Activated CD4-positive, alpha-beta T cell treated with anti-CD3 and anti-CD28 coated beads, Interleukin-2, amount 10 ng/mL, durations not matched to agents 24 days and 14 days (primary cell): ENCODE measurements around the gene GRAMD1B. TPM values are rescaled to one million over a fixed set of nuclear protein-coding genes. Genes with fewer than 3 reads are reported as not detected.
A peak's percentile ranks its signal among the peaks of the same experiment; 100 is the strongest.

Experiments
- DNase-seq: peaks from one replicate; pipeline ENCODE4 v3.0.0; 2022
- H3K27ac Mint-ChIP-seq: one replicate; pipeline ENCODE4 v1.8.0; 2022; ENCODE audit warnings: mild to moderate bottlenecking, mixed read lengths
- H3K27me3 Mint-ChIP-seq: one replicate; pipeline ENCODE4 v1.8.0; 2022; ENCODE audit warnings: mixed read lengths
- H3K36me3 Mint-ChIP-seq: one replicate; pipeline ENCODE4 v1.8.0; 2022; ENCODE audit warnings: low read depth, mild to moderate bottlenecking, mixed read lengths
- H3K4me1 Mint-ChIP-seq: one replicate; pipeline ENCODE4 v1.8.0; 2021; ENCODE audit warnings: mixed read lengths
- H3K4me3 Mint-ChIP-seq: one replicate; pipeline ENCODE4 v1.8.0; 2022; ENCODE audit warnings: mild to moderate bottlenecking, moderate library complexity, mixed read lengths
- H3K9me3 Mint-ChIP-seq: one replicate; pipeline ENCODE4 v1.8.0; 2021; ENCODE audit warnings: mixed read lengths
- intact Hi-C: fragments of 100-400 bp; cut with micrococcal nuclease; formaldehyde crosslinking; loops from one replicate; pipeline ENCODE4 v1.15.1; 2023
- total RNA-seq: library from RNA; stranded (reverse); gene quantifications from 2 replicates; pipeline ENCODE4 v1.2.3, GENCODE V29; 2022

GRAMD1B gene
- total RNA-seq, 1 donor from 2014 or later, result 117 TPM

DNA sequence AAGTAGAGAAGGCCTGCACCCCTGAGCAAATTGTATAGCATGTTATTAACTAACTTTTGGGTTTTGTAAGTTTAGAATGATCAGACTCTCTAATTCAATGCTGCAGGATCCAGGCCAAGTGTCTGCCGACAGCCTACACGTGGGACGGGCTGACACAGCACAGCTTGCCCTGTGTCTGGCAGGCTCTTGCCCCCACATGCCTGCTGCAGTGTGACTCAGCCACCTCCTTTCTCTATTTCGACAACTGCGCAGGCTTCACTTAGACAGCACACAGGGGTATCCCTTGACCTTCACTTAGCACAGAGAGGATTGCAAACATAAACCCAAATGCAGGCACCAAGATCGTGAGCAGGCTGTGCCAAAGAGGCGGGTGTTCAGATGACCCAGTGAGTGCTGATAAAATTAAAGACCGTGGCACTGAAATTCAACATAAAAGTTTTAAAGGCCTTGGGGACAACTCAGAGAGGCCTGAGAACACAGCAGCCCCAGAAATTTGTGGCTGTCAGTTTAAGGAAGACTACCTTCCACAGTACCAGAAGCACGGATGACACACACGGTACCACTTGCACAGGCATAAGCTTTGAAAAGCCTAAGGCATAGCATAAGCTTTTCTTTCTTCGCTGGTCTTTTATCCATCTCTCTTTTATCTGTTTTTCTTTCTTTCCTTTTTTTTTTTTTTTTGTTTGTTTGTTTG is 186.6 kb downstream of the GRAMD1B start:
- Mint-ChIP-seq H3K27ac (no peak overlapping the region), H3K36me3 (peaks cover 75% of the 10 kb centered on the region), H3K4me1 (no peaks in the 10 kb centered on the region), H3K9me3 (no peaks in the 10 kb centered on the region), H3K27me3 (no peaks in the 10 kb centered on the region), H3K4me3 (no peak overlapping the region)
- intact Hi-C loops, result no loop called here
- DNase-seq, result no peak

DNA sequence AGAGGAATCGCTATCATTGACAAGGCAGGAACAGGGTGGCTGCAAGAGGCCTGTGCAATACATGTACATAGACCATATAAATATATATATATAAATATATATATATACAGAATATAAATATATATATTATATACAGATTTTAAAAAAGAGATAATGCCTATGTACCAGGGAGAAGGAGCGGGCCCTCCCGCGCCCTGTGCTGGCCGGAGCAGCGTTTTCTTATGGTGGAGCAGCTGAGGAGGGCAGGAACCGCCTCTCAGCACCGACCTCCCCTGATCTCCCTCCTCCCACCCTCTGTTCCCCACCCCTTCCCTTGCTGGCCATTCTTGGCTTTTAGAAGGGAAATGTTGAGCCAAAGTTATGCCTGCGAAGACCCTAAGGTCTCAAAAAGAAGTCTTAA is 192.5 kb downstream of the GRAMD1B start:
- Mint-ChIP-seq H3K27me3 (no peaks in the 10 kb centered on the region), H3K27ac (no peak overlapping the region), H3K4me3 (no peak overlapping the region), H3K9me3 (no peaks in the 10 kb centered on the region), H3K36me3 (peaks cover 68% of the 10 kb centered on the region), H3K4me1 (no peaks in the 10 kb centered on the region)
- intact Hi-C loops, result no loop called here
- DNase-seq, result no peak

DNA sequence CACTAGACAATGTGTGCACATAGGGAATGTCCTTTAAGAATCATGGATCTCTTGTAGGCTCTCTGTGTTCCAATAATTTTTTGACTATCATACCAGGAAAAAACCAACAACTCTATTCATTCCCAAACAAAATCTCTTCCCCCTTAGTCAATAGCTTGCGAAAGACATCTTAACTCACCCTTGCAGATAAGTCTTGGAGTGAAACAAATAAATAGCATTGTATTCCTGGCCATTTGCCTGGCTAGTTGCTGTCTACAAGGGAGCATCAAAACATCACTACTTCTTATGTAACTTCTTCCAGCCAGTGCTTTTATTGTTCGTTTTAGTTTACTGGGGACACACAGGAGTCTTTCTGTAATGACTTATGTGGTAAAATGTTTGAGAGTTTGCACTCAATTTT is 194.9 kb downstream of the GRAMD1B start:
- no peak overlapping the region for H3K4me3 Mint-ChIP-seq
- no peak overlapping the region for H3K27ac Mint-ChIP-seq
- H3K4me1 Mint-ChIP-seq, result no peaks in the 10 kb centered on the region
- intact Hi-C loops, result no loop called here
- peaks cover 48% of the 10 kb centered on the region for H3K36me3 Mint-ChIP-seq
- no peaks in the 10 kb centered on the region for H3K9me3 Mint-ChIP-seq
- H3K27me3 Mint-ChIP-seq, result no peaks in the 10 kb centered on the region
- DNase-seq, result no peak

DNA sequence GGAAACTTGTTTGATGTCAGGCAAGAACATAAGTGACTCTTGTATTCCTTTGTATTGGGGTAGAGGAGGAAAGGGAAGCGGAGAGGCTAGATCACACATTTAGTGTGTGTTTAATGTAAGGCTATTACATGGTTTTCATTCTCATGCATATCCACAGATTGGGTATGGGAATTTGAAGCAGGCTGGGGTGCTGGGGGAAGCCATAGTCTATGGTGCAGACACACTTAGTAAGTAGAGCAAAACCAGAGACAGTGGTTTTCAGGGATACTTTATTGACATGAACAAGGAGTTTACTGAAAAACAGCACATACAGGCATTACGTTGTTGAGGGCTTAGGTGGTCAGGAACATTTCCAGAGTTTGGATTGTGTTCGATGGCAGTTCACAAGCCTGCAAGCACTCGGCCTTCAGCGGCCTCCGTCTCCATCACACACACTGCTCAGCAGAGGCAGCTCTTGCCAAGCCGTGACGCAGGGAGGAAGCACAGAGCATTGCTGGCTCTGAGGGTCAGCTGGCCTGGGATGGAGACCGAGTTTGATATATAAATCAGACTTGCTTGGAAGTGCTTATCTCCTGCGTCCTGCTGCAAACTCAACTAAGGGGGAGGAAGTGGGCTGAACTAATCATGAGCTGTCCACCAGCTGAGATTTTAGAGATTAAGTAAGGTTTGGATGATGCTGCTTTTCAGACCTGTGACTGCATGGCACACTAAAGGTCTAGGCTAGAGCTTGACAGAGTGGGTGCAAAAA is 199.0 kb downstream of the GRAMD1B start:
- H3K4me1 Mint-ChIP-seq, result no peaks in the 10 kb centered on the region
- no peak overlapping the region for H3K4me3 Mint-ChIP-seq
- H3K27ac Mint-ChIP-seq, result no peak overlapping the region
- intact Hi-C loops, result no loop called here
- peaks cover 8% of the 10 kb centered on the region for H3K27me3 Mint-ChIP-seq
- DNase-seq, result no peak
- no peaks in the 10 kb centered on the region for H3K9me3 Mint-ChIP-seq
- H3K36me3 Mint-ChIP-seq, result peaks cover 26% of the 10 kb centered on the region

DNA sequence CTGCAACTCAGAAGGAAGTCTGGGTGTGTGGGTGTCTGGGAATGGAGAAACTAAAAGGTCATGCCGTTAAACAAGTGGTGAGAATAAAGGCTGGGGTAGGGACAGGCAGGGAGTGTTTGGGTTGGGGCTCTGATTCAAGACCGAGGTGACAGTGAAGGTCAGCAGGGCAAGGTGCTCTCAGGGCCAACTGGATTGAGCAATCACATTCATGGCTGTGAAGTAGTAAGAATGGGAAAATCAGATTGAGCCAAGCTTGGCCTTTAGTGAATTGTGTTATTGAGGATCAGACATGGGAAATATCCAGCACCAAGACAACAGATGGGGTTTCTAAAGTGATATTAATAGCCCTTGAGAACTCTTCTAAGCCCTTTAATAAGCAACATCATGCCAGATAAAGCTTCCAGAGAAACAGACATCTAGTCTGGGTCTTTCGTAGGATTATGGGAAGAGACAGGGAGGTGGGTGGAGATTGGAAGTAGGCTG is 200.1 kb downstream of the GRAMD1B start:
- no peak overlapping the region for H3K4me3 Mint-ChIP-seq
- H3K36me3 Mint-ChIP-seq, result peaks cover 21% of the 10 kb centered on the region
- no peak overlapping the region for H3K27ac Mint-ChIP-seq
- H3K9me3 Mint-ChIP-seq, result no peaks in the 10 kb centered on the region
- peaks cover 13% of the 10 kb centered on the region for H3K27me3 Mint-ChIP-seq
- no peak for DNase-seq
- no peaks in the 10 kb centered on the region for H3K4me1 Mint-ChIP-seq
- intact Hi-C loops, result no loop called here

DNA sequence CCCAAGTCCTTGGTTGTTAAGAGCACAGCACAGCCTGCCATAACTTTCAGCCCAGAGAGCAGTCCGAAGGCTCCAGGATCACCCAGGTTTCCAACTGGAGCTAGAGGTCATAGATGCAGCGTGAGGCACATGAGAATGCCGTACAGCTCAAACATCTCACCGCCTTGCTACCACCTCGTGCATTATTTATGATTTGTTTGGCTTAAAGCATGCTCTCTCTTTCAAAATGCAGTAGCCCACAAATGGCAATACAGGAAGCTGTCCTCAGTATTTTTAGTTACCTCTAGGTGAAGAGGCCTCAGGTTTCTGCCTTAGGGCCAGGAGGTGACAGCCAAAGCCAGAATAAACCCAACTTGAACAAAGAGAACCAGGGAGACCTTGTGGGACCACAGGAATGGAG is 210.0 kb downstream of the GRAMD1B start:
- DNase-seq, result no peak
- intact Hi-C loops, result no loop called here
- Mint-ChIP-seq H3K27me3 (peaks cover 5% of the 10 kb centered on the region), H3K4me3 (no peak overlapping the region), H3K36me3 (no peaks in the 10 kb centered on the region), H3K9me3 (no peaks in the 10 kb centered on the region), H3K4me1 (peaks cover 2% of the 10 kb centered on the region), H3K27ac (no peak overlapping the region)

DNA sequence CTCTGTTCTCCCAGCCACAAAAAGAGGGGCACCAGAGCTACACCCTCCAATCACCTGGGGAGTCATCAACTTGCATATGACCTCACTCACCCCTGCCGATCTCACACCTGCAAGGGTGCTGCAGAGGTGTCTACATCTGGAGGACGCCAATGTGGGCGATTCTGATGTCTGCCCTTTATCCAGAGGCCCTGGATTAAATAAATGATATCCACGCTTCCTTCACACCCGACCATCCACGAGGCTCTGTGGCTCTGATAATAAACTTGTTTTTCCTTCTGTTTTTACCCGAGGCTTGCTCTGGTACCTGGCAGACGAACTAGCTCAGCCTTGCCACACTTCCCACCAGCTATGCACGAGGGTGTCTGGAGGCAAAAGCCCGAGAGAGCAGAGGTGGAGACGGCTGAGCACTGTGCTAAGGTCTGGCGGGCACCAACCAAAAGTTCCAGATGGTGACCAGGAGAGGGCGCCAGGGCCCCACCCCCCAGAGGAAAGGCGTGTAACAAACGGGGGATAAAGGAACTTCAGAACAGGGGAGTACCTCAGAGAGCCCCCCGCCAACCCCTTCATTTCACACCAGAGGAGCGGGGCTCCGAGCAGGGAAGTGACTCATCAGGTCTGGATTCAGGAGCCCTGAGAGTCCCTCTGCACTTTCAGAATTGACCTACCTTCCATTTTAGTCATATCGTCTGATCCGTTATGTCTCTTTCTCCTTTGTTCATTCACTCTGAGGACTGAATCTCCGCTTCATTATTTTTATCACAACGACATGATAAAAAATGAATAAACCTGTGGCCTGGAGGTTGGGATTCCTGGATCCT is 210.8 kb downstream of the GRAMD1B start:
- intact Hi-C loops, result loop anchor here (1.0 kb wide), 1 partner anchor 66 kb away; no protein-coding TSS in a partner anchor
- Mint-ChIP-seq H3K9me3 (no peaks in the 10 kb centered on the region), H3K36me3 (no peaks in the 10 kb centered on the region), H3K4me1 (peaks cover 2% of the 10 kb centered on the region), H3K4me3 (no peak overlapping the region), H3K27me3 (peaks cover 4% of the 10 kb centered on the region), H3K27ac (no peak overlapping the region)
- DNase-seq, result peak; percentile 82

DNA sequence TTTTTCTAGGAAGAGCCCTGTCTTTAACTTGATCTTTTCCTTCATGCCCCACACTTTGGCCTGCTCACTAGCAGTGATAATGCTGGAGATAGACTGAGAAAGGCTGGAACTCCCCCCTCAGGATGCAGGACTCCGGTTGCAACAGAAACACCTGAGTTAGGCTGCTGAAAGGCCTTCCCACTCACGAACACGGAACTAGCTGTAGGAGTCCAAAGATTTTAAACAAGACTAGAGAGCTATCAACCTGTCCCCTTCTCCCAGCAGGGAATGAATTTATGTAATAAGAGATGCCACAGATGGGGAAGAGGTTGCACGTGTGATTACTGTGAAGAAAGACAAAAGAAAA is 211.4 kb downstream of the GRAMD1B start:
- intact Hi-C loops, result loop anchor here (1.0 kb wide), 1 partner anchor 66 kb away; no protein-coding TSS in a partner anchor
- H3K4me3 Mint-ChIP-seq, result no peak overlapping the region
- DNase-seq, result no peak
- H3K27me3 Mint-ChIP-seq, result peaks cover 8% of the 10 kb centered on the region
- H3K27ac Mint-ChIP-seq, result no peak overlapping the region
- H3K4me1 Mint-ChIP-seq, result peaks cover 2% of the 10 kb centered on the region
- no peaks in the 10 kb centered on the region for H3K36me3 Mint-ChIP-seq
- H3K9me3 Mint-ChIP-seq, result no peaks in the 10 kb centered on the region

DNA sequence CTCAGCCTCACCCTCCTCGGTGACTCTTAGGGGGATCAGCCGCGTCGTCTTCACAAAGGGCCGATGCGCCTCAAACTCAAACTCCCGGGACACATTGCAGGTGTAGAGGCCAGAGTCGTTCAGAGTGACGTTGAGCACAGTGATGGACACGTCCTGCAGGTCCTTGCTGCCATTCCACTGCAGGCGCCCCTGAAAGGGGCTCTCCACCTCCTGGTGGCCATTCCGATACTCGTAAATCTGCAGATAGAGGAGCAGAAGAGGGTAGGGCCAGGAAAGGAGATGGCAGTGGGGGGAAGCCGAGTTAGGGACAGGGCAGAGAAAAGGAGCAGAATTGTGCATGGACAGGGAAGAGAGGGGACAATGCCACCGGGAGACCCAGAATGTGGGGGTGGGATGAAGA is 212.4 kb downstream of the GRAMD1B start:
- H3K4me3 Mint-ChIP-seq, result no peak overlapping the region
- no peaks in the 10 kb centered on the region for H3K9me3 Mint-ChIP-seq
- peaks cover 11% of the 10 kb centered on the region for H3K27me3 Mint-ChIP-seq
- no peaks in the 10 kb centered on the region for H3K36me3 Mint-ChIP-seq
- DNase-seq, result no peak
- intact Hi-C loops, result no loop called here
- H3K4me1 Mint-ChIP-seq, result peaks cover 2% of the 10 kb centered on the region
- H3K27ac Mint-ChIP-seq, result no peak overlapping the region

DNA sequence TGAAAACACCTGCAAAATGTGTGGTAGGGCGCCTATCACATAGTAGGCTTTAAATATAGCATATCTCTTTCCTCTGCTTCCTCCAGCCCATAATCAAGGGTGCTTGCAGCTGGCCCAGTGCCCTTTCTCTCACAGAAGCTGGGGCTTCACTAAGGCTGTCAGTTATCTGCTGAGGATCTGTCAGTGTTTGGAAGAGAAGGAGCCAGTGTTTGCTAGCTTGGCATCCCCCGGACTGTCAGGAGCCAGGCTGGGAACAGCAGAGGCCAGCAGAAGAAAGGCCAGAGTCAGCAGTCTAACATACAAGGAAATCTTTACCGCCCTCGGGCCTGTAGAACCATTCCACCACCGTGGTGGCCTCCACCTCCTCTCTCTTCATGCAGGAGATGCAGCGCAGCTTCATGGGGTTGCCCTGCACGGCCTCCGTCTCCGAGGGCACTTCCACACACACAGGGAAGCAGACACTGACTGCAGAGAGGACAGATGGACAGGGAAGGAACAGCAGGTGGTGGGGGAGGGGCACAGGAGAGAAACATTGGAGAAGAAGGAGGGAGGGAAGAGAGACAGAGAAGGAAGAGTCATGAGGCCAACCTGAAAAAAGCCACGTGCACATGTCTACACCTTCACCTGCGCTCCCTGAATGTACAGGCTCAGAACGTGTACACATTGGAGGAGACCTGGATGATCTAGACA is 215.4 kb downstream of the GRAMD1B start:
- Mint-ChIP-seq H3K9me3 (no peaks in the 10 kb centered on the region), H3K4me3 (no peak overlapping the region)
- intact Hi-C loops, result no loop called here

DNA sequence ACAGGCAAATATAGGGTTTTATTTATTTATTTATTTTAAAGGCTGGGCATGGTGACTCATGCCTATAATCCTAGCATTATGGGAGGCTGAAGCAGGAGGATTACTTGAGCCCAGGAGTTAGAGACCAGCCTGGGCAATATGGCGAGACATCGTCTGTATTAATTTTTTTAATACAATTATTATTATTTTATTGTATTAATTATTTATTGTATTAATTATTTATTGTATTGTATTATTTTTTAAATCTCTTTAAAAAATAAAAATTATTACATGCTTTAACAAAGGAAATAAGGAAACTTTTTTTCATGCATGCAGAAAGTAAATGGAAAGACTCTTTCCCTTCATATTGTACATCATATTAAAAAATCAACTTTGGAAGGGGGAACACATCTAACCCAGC is 220.8 kb downstream of the GRAMD1B start:
- intact Hi-C loops, result loop anchor here (10.0 kb wide), 1 partner anchor 676 kb away; no protein-coding TSS in a partner anchor
- Mint-ChIP-seq H3K4me3 (no peak overlapping the region), H3K4me1 (no peaks in the 10 kb centered on the region), H3K9me3 (no peaks in the 10 kb centered on the region), H3K36me3 (no peaks in the 10 kb centered on the region), H3K27ac (no peak overlapping the region), H3K27me3 (peaks cover 46% of the 10 kb centered on the region)
- DNase-seq, result no peak

More for the DNA sequence above, 215.4 kb downstream of the GRAMD1B start:
- no peak for DNase-seq
- Mint-ChIP-seq H3K36me3 (no peaks in the 10 kb centered on the region), H3K27me3 (peaks cover 13% of the 10 kb centered on the region), H3K27ac (no peak overlapping the region), H3K4me1 (peaks cover 2% of the 10 kb centered on the region)

DNA sequence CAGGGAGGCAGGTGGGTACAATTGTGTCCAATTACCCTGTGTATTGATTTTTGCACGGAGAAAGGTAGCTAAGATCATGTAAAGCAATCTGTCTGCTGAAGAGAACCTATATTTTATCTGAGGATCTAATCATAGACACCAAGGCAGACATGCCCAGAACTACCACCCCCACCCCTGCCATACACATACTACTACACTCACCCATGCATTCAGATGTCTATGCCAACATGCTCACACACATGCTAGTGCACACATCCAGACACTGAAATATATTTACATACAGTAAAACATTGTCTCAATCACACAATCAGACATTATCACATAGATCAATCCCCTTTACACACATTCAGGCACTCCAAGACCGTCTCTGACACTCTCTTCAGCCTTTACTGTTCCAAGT is 222.5 kb downstream of the GRAMD1B start:
- Mint-ChIP-seq H3K27ac (no peak overlapping the region), H3K4me3 (no peak overlapping the region), H3K27me3 (peaks cover 47% of the 10 kb centered on the region), H3K36me3 (no peaks in the 10 kb centered on the region), H3K4me1 (no peaks in the 10 kb centered on the region), H3K9me3 (no peaks in the 10 kb centered on the region)
- DNase-seq, result no peak
- intact Hi-C loops, result loop anchor here (10.0 kb wide), 1 partner anchor 678 kb away; no protein-coding TSS in a partner anchor

DNA sequence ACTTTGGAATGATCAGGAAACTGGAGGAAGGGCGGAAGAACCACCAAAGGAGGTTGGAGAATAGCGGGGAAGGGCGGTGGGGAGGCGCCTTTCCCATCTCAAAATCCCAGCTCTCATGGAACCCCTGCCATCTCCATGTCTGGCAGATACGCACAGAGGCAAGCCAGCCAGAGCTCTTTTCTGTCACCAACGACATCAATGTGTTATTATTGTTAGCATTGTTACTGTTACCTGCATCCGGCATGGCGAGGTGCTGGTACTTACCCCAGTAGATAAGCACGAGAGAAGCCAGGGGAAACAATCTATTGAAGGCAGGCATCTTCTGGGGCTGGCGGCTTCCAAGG is 223.4 kb downstream of the GRAMD1B start:
- H3K27me3 Mint-ChIP-seq, result peaks cover 51% of the 10 kb centered on the region
- no peaks in the 10 kb centered on the region for H3K4me1 Mint-ChIP-seq
- peaks cover under 1% of the 10 kb centered on the region for H3K9me3 Mint-ChIP-seq
- H3K4me3 Mint-ChIP-seq, result peak overlapping the region; percentile 62
- no peak for DNase-seq
- no peak overlapping the region for H3K27ac Mint-ChIP-seq
- intact Hi-C loops, result loop anchor here (10.0 kb wide), 1 partner anchor 679 kb away; no protein-coding TSS in a partner anchor
- no peaks in the 10 kb centered on the region for H3K36me3 Mint-ChIP-seq
